Stimulated activated CD4-positive, alpha-beta T cell treated with anti-CD3 and anti-CD28 coated beads, Interleukin-12 subunit alpha, Interleukin-12 subunit beta, amount 100 ng/mL, for 24 hours (primary cell): ENCODE data around the gene ZHX3.
"Not testable (repeated sequence)": the region's sequence is repeated elsewhere in the genome, so short reads cannot be mapped to it uniquely, and the experiment has no call there.

Experiments used
- DNase-seq, 2 experiments: peaks; one replicate each; pipeline ENCODE4 v3.0.0-alpha.2; 2020; ENCODE audit warnings: low read depth in 2 of 2

The ZHX3 gene

DNA sequence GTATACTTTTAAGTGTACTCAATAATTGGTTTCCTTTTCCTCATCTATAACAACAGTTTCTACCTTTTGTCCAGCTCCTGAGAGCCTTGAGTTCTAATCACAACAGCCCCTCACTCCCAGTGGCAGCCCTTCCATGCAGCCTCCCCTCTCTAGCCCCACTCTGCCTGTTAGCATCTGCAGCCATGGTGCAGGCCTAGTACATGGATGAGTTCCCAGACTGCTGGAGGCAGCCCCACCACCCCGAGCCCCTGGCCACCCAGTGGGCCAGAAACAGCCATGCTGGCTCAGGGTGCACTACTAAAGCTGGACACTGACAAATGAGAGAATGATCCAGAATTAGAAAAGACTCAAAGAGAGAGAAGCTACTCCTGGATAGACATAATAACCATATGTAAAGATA, 13.4 kb upstream of the ZHX3 start:
- DNase-seq: no peak

DNA sequence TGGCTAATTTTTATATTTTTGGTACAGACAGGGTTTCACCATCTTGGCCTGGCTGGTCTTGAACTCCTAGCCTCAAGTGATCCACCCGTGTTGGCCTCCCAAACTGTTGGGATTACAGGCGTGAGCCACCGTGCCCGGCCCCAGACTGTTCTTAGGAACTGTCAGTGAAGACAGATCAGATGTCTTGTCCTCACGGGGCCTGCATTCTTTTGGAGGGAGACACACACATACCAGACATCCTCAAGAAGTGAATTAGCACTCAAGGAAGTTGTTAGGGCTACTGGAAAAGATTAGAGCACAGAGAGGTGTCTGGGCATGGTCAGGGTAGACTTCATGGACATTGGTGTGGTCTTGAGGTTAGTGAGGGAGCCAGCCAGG, 12.8 kb upstream of the ZHX3 start:
- DNase-seq: no peak

DNA sequence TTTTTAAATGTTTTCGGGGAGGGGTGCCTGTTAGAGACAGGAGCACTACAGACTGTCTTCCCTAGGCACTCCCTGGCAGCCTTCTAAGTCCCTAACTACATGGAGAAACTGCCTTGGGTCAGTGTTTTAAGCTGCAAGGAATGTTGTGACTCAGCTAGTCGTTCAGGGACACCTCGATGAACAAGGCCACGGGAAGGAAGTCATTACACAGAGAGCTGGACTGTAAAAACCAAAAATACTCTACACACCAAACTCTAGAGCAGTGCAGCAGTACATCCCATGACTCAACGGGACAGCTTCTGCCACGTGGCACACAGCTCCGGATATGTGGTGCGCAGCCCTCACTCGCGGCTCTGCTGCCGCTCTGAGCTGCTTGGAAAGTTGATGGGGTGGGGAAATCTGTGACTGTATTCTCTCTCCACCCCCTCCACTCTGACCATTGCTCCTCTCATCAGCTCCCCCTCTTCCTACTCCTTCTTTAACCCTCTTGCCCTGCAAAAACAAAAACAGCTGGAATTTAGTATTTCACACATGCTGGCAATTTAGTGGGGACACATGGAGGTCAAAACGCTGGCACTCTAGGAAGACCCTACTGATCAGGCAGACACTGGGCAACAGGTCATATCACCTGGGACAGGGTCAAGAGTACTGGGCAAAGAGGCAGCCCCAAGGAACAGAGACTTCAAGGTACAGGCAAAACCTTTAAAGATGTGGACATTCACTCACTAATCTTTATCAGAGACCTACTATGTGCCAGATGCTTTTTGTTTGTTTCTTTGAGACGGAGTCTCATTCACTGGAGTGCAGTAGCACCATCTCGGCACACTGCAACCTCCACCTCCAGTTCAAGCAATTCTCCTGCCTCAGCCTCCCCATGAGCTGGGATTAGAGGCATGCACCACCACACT, 12.2 kb upstream of the ZHX3 start:
- peak; percentile 34 to 51 for DNase-seq

DNA sequence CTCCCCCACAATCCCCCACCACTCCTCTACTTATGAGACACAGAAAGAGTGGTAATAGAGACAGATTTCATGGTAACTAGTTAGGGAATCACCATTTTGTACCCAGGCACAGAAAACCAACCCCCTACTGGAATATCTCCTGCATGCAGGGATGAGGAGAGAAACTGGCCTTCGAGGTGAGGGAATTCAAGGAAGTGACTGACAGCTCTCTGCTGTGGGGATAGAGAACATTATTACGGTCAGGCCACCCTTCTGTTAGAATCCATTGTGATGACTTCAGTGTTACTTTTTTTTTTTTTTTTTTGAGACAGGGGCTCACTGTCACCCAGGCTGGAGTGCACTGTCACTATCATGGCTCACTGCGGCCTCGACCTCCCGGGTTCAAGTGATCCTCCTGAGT, 9.6 kb upstream of the ZHX3 start:
- no peak for DNase-seq

DNA sequence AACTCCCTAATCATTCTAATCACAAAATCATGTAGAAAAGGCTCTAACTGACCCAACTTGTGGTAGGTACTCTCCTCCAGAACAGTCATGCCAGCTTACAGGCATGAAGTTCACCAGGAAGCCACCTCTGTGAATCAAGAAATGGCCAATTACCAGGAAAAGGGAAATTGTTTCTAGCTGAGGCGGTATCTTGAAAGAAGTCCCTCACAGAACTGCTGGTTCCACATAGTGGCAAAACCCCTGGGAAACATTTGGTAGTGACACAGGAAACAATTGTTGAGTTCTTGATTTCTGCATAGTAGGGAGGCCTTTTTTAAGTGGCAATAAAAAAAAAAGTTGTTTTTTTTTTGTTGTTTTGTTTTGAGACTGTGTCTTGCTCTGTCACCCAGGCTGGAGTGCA, 3.4 kb upstream of the ZHX3 start:
- no peak for DNase-seq

DNA sequence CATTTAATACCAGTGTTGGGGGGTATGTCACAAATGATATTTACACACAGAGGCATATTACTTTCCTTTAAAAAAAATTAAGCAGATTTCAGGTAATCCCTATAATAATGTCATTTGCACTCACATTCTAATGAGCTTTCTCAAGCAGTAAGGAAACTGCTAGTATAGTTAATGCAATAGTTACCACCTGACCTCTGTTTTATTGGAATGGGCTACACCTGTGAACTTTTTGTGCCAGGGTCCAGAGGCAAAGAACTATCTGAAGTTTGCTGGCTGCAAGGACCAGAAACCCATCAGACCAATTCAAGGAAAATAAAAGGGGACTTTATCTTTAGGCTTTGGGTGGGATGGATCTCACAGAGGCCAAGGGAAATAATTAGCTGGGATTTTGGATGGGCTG, 2.9 kb upstream of the ZHX3 start:
- DNase-seq: no peak

DNA sequence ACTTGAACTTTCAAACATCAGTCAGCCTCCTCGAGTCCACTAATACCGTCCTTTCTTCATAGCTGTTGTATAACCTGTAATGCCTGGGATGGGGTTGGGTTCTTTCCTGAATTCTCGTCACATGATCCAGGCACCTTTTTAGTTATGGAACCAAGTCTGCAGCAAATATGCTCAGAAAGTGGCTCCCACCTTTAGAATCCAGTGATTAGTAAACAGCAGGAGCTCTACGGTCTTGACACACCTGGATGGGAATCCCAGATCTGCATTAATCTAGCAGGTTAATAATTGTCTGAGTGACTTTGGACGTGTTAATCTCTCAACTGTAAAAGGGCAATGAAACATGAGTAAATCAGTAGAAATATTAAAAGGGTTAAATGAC, 729 bp upstream of the ZHX3 start:
- DNase-seq: no peak

DNA sequence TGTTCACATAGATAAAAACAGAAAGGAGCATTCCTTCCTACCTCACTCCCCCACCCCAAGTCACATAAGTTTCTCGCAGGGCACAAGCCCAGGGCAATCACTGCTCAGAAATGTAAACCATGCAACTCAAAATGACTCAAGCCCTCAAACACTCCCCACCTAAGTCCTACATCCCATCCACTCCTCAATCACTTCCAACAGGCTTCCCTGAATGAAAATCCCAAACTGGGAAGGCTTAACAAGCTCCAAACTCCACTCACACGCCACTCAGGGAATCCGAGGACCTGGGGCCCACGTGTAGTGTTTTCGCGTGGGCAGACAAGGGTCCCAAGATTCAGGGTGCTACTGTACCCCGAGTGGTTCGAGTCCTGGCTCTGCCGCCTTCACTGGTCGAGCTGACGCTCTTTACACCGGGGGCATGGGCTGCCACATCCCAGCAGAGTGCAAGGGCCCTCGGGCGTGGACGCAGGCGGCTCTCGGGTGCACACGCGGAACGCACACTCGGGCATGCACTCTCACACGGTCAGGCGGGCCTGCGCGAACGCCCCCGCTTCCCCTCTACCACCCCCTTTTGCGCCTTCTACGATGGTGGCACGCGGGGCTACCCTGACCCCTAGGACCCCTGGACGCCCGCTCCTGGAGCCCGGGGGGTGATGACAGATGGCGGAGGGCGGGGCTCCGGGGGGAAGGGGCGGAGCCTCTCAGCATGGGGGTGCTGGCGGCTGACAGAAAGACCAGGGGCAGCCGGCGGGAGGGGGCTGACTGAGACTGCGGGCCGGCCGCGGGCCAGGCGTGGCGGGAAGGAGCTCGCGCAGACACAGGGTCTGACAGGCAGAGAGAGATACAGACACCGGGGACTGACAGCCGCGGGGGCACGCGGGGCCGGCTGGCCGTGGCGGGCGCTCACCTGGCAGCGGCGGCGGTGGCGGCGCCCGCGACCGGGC, 657 bp downstream of the ZHX3 start:
- peak; percentile 62 to 76 for DNase-seq

DNA sequence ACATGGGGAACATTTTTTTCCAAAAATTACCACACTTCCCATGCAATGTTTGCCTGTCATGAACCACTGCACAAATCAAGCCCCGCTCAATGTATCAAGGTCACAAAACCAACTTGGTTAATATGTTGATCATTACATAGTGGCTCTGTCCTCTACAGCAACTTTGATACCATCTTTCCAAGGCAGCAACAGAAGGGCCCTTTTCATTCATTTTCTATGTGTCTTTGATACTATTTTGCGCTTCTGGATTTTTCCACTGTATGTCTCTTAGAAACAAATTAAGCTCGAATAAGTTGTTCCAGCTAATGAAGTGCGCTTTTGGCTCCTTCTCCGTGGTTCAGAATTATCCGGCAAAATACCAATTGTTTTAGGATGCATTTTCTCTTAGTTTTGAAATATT, 1.5 kb downstream of the ZHX3 start:
- no peak for DNase-seq

DNA sequence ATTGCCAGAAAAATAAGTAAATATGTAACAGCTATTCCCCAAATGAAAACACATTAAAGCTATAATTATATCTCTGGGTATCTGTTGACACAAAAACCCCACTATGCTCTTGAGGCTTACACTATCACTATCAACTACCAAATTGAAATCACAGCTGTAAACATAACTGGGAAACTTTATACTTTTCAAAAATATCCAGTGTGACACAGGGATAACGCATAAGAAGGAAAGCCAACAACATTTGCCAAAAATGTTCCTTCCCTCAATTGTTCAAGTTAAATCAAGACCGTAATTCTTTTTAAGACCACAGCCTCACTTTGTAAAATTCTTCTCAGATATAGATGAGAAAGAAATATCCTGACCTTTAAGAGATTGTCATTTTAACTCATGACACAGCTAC, 3.1 kb downstream of the ZHX3 start:
- DNase-seq: no peak

DNA sequence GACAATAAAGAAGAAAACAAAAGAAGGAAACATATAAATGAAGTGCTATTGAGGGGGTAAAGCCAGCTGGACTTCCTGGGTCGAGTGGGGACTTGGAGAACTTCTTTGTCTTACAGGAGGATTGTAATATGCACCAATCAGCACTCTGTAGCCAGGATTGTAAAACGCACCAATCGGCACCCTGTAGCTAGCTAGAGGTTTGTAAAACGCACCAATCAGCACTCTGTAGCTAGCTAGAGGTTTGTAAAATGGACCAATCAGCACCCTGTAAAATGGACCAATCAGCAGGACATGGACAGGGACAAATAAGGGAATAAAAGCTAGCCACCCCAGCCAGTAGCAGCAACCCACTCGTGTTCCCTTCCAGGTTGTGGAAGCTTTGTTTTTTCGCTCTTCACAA, 5.5 kb downstream of the ZHX3 start:
- DNase-seq: not testable (repeated sequence)

DNA sequence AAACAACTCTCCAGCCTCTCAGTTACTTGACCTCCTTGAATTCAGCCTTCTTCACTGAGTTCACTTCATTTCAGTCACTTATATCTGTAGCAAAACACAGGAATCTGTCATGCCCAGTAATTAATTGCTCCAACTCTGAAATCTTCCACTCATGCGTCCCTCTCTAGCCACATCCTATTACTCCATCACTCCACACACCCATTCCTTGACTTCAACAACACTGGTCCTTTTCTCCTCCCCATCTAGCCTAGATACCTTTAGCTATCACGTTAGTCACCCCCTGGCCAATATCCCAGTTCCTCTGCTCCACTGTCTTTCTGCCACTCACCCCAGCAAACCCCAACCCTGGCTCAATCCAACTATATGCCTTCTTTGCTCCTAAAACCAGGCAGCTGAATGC, 7.7 kb downstream of the ZHX3 start:
- DNase-seq: no peak

DNA sequence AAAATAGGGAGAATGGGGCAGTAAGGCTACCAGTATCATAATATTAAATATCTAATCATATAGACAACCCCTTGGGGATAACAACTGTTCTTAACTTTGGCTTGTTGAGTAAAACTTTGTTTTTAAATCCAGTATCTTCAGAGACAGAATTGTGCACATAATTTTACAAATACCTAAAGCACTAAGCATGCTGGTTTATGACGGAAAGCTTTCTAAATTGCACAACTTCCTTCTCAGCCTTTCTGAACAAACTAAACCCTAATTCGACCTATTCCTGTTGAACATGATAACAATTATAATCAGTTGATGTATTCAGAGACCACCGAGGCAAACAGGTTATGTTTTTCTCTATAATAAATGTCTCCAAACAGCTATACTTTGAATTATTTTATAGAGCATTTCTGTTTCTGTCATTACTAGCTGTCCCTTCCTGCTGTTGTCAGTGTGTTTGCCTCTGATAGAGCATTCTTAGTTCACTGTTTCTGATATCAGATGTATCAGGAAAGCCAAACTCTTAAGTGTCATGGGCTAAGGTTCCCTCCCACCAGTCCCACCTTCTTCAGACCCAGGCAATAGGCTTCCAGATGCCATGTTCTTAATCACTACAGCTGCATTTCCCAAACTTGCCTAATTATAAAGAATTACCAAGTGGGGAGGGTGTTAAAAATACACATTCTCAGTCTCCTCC, 8.7 kb downstream of the ZHX3 start:
- no peak for DNase-seq

DNA sequence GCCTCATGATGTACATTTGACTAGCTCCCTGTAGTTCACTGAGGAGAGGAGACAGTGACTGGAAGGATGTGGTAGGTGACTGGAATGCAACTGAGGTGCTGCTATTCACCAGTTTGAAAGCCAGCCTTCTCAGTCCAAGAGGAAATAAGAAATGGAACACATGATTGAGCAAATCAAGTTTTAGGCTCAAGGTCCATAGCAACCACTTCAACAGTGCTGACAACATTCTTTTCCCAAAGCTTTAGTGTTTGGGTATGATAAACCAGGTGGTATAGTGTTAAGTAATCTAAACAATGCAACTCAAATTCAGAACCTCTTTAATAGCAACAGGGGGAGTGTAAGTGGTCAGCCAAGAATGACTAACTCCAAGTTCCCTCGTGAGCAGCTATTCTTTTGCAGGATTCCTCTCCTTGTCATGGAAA, 9.2 kb downstream of the ZHX3 start:
- DNase-seq: no peak

DNA sequence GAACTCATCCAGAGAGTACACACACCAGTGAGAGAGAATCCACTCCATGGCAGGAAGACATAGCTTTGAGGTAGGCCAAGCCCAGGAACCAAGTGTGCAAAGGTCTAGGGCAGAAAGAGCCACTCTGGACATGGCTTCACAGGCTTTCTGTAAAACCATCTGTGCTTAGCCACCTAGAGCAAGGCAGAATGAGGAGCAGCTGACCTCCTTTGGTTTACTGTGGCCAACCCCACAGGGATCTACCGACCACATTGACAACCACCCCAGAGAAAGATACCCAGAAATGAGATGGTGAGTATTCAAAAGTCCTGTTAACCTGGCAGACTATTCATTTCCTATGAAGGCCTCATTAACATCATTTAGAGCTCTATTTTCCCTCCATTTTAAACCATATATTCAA, 10.5 kb downstream of the ZHX3 start:
- DNase-seq: no peak

DNA sequence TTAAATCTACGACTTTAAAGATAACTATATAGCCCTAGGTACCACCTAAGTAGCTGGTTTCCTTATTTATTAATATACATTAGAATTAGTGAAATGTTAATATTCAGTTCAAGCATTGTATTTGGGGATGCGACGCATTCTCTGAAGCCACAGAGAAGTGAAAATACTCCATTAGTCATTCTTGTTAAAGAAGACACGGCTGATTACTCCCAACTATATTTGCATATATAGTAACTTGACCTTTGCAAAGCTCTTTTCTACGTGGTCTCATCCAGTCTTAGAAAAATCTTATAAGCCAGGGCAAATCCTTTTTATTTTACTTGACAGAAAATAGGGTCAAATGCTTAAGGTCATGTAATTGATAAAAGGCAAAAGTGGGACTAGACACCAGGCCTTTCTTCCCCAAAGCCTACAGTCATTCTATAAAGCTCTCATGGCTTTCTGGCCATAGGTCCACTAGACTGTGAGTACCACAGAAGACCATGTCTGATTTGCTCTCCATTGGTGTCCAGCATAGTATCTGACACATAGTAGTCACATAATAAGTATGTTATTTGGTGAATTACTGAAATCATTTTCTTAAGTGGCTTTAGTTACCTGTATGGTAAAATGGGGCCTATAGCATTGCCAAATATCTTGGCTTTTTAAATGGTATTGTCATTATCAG, 11.3 kb downstream of the ZHX3 start:
- DNase-seq: no peak

DNA sequence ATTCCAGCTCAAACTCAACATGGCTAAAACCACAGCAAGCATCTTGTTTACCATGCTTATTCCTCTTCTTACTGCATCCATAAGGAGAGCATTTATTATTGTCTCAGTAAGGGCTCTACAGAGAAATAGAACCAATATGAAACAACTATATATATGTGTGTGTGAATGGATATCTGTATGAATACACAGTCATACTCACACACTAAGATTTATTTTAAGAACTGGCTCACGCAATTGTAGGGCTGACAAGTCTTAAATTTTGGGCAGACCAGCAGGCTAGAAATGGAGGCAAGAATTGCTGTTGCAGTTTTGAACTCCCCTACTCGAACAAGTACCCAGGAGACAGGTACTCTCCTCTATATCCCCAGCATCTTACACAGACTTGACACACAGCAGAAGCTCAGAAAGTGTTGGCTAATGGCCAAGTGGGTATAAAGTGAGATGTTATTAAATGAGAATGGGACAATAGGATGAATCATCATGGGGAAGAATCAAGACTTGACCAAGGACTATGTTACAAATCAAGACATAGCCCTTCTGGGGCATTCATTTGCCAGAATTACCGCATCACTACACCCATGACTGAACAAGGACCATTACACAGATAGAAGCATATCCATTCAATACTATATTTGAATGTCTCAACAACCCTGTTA, 13.0 kb downstream of the ZHX3 start:
- DNase-seq: no peak

DNA sequence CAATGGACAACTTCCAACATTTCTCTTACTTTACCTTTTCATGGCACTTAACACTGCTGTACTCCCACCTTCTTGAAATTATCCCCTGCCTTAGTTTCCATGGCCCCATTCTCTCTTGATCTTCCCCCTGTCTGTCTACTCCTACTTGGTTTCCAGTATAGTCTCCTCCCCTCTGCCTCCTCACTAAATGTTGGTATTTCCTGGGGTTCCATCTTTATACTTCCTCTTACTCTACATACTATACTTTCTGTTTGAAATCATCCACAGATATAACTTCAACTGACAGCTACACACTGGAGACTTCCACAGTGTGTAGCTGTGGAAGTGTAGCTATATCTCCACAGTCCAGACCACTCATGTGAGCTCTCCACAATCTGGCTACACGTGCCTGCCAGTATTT, 13.5 kb downstream of the ZHX3 start:
- no peak for DNase-seq

DNA sequence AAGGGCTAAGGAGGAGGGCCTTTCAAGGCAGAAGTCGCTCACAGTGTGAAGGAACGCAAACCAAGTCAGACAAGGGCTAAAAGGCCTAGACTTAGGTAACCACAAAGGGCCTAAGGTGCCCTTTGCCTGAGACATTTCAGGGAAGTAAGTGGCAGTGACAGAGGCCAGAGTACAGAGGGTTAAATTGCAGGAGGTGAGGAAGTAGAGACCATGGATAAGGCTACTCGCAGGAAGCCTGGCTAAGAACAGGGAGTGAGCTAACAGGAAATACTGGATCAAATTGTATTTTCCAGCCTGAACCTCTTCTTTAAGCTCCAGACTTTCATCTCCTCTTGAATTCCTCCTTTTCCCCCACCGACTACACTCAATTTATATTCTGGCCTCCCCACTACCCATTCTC, 16.6 kb downstream of the ZHX3 start:
- DNase-seq: no peak

DNA sequence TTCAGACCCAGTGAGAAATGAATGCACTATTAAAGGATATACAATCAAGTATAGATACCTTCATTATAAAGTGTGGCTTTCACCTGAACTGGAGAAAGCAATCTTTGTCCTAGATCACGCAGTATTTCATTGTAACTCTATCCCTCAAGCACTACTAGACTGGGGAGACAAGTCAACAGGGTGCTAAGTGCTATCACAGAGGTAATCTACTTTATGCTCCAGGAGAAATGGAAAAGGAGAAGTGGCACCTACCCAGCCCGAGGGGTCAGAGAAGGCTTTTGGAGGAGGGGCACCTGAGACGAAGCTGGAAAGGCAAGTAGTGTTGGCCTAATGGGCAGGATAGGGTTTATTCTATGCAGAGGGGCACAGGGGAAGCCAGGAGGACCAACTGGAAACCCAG, 17.1 kb downstream of the ZHX3 start:
- no peak for DNase-seq

DNA sequence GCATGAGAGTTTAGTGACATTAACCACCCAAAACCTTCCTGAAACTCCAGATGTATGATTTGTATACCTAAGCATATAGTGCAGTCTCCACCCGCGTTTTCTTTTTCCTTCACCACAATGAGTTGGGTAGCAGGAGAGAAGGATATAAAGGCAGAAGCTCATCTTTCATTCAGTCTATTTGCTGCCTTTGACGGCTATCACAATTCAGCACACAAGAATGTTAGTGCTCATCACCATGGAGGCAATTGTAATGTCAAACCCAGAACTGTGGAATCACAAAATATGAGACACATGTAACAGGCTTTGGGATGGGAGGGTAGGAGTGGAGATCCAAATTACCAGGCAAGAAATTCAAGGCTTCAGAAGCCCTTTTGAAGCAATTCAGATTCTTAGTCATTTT, 17.6 kb downstream of the ZHX3 start:
- no peak for DNase-seq
